Midbrain (tissue), 1 donor: ENCODE data around the gene ROR1.
"Not testable (repeated sequence)": the region's sequence is repeated elsewhere in the genome, so short reads cannot be mapped to it uniquely, and the experiment has no call there.

Experiments used
- DNase-seq: peaks from one replicate; lab custom pipeline; 2025; lab: John Stamatoyannopoulos, UW

ROR1 gene

DNA sequence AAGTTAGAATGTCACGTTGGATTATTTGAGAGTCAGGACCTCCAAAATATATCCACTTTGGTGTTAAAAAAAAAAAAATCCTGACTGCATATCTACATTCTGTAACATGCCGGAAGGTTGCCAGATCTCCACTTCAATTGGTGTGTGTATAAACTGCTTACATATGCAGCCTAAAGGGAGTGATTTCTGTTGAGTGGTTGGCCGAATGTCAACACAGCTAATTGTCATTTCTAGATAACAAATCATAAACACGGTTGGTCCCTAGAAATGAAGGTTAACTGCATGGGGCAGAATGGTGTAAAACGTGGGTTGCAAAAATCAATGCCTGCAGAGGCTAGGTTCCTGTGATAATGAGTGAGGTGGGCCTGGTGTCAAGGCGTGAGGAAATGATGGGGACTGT is 15.0 kb upstream of the ROR1 start:
- no peak for DNase-seq

DNA sequence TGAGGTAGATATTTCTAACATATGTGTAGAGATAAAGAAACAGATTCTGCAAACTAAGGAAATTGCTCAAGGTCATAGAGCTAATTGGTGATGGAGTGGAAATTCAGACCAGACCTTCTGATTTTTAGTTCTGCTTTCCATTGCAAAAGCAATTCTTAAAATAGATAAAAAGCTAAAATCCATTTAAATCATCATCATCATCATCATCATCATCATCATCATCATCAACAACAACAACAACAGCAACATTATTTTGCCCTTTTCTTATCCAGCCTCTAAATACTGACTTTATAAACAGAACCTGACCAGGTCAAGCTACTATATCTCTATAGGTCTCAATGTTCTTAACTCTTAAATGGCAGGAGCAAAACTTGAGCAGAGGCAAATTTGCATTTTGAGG is 14.0 kb upstream of the ROR1 start:
- no peak for DNase-seq

GRCh38 chr1:63770381-63770780 is 3.4 kb upstream of the ROR1 start:
- no peak for DNase-seq

DNA sequence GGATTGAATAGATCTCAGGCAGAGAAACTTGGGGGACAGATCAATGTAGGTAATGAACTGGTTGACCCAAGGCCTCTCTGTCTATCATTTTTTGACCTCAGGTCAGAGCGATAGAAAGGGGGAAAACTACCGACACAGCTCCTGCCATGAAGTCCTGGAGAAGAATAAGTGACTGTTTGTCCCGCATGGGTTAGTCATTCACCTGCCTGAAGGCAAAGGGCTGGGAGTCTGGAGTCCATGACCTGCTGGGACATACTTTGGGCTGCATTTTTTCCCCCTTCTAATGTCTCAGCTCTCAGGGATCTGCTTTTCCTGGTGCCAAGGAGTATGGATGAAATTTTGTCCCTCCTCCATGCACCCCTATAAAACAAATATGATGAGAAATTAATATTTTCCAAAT is 1.6 kb upstream of the ROR1 start:
- no peak for DNase-seq

DNA sequence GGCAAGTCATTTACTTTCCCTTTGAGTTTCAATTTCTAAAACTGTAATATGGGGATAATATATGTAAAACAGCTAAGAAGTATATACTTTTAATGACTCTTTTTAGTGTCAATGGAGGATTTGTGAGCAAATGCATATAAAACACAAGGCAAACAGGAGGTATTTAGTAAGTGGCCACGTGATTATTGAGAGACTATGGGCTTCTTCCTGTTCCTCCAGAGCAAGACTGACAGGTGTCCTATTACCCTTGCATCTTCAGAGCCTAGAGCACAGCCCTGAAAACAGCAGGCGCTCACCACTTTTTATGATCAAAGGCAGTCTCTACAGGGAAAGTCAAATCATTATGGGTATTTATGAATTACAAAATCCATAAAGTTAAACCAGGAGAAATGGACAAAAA is 941 bp upstream of the ROR1 start:
- no peak for DNase-seq

DNA sequence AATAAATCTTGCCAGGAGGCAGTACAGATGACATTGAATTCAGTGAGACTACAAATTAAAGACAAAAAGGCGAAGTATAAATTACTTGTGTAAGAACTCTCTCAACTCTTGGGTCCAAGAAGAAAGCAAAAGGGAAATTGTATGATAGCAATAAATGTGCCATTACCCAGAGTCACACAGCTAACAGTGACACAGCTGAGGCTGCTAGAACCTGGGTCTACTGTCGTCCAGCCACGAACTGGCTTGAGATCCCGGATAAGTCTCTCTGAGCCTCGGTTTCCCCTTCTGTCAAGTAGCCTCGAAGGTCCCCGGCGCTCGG is 362 bp upstream of the ROR1 start:
- no peak for DNase-seq

DNA sequence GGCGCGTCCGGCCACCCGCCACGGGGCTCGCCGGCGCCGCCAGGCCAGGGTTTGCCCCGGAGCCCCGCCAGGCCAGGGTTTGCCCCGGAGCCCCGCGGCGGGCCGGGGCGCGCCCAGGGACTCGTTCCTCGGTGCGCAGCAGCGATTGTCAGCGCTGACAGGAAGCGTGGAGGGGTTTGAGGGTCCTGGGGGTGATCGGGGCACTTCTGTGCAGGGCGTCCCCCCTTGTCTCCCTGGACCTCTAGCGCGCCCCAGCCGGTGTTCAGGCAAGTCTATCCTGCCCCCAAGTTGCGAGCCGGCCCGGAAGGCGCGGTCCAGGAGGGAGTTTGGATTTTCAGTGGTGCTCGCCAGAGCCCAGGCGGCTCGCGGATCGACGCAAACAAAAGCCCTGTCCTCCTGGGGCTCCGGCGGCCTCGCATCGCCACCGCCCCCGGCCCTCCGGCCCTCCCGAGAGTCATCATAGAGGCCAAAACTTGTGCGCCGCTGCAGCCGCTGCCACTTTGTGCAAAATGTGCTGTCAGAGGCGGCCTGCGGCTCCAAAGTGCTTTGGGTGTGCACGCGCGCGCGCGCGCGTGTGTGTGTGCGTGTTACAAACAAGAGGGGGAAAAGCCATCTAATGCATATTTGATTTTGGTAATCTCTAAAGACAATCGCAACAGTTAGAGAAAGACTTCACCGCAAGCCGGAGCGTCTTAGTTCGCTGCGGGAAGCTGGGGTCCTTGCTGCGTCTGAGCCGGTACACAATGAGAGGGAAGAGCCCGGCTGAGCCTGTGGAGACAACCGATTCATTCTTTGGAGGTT is 1.0 kb downstream of the ROR1 start:
- no peak for DNase-seq

- no peak for DNase-seq
Observed at GRCh38 chr1:63775418-63776127, 1.8 kb downstream of the ROR1 start.

GRCh38 chr1:63777286-63777685 is 3.5 kb downstream of the ROR1 start:
- DNase-seq = no peak

DNA sequence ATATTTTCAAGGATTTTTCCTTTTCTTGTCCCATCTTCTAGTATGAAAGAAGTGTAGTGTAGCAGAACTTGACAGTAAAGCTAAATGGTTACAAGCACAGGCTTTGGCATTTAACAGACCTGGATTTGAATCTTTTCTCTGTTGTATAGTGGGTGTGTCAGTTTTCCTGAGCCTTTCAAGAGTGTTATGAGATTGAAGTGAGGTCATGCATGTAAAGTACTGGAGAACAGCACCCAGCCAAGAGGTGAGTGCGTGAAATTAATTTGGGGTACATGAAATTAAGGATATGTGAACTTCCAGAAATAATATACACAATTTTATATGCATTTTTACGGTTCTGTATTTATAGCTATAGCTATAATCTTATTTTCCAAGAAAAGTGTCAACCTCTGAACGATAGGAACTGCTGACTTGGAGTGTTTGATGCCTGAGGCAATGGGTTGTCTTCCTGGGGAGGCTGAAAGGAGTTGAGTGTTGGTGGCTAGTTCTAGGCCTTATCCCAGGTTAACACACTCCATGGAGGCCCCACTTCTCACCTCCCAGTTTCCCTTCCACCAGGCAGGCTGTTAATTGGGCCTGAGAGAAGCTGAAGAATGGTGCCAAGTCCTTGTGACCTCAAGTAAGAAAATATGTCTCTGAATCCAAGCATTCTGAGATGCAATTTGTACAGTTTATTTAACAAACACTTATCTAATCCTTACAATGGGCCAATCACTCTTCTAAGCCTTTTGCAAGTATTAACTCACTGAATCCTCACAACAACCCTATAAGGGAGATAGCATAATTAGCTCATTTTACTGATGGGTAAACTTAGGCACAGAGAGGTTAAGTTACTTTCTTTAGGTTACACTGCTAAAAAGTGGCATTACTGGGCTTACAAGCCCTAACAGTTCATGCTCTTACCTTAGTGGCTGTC is 4.4 kb downstream of the ROR1 start:
- no peak for DNase-seq

DNA sequence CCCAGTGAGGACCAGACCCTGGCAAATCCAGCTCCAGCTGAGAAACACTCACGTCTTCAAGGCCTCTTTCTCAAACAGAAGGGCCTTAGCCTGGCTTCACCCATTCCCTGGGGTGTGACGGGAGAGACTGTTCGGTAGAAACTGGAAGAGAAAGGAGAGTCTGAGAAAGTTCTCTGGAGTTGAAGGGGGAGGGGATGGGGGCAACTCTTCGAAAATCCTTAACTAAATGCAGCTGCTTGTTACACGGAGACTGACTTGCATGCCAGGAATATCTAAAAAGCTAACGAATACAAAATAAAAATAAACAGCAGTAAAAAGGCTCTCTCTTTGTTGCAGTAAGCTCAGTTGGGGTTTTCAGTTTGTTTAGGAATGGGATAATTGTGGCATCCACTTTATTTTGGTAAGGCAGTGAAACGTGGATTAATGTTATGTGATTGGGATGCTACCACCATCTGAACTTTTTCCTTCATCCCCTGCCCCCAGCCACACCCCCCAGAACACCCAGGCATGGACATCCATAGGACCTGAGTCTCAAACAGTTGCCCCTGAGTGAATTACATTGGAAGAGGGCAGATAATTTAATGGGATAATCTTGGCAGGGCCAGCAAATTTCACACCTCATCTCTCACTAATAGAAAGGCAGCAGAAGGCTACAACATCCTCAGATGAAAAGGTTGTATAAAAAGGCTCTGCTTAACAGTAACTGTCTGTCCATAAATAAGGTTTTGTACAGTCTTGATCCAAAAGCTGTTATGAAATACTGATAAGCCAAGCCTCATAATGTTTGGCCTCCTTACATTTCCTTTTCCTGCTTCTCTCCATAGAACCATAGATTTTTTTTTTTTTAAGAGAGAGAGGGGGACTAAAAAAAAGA is 5.8 kb downstream of the ROR1 start:
- no peak for DNase-seq

DNA sequence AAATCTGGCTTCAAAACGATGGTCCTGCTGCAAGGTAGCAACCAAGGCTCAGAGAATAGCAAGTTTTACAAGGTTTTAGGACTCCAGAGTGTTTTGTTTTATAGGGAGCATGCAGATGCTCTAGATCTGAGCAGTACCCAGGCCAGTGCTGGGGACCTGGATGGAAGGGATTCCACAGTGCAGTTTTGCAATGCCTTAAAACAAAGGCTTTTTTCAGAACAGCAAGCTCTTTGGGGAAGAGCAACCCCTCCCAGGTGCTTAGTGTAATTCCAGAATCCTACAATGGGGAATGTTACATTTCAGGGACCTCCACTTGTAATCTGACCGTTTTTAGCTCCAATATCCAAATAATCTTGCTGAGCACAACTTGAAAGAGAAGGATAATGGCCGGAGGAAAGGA is 6.7 kb downstream of the ROR1 start:
- no peak for DNase-seq

DNA sequence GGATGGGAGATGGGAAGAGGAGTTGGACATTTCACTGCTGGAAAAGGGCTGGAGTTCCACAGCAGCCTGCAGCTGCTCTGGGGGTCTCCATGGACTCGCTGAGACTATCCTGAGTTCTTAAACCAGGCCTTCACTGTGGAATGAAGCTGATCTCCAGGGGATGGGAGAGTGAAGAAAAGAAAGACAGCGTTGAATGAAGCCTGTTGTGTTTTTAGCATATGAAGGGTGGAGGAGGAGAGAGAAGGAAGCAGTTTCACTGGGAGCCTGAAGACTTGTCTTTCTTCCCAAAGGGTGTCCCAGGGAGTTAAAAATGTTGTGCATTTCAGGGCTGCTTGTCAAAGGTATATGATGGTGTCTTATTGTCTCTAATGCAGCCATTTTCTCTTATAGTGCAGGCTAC is 9.2 kb downstream of the ROR1 start:
- DNase-seq = no peak

- DNase-seq = no peak
Observed at GRCh38 chr1:63784083-63784482, 10.3 kb downstream of the ROR1 start.

DNA sequence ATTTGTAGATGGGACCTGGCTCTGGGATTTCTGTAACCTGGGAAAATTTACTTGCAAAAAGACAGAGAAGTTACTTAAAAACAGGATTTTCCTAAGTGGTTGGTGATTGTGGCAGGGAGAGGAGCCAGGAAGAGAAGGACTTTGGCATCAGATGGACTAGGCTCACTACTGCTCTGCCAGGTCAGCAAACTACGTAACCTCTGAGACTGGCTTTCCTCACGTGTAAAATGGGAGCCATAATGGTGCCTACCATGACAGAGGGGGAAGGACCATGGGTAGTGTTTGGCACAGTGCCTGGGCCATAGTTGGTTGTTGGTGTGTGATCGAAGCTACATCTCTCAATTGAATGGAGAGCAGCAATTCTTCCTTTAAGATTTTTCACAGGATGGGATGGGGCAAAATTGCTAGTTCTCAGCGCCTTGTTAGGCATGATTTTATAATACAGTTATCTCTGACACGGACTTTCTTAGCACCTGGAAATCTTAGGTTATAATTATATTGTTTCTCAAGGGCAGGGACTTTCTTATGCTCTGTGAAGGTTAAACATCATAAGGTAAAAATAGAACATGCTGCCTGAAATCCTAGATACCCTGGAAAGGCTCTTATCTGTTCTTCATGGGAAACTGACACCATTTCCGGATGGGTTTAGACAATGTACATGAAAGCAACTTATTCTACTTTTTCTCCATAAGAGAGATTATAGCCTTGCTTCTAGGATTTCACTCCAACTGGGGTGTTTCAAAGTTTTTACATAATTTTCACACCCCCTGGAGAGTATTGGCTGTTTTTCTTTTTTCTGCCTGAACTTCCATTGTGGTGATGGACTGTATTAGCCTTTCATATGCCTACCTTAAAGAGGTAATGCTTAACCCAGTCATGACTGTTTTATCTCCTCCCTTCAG is 10.9 kb downstream of the ROR1 start:
- no peak for DNase-seq

DNA sequence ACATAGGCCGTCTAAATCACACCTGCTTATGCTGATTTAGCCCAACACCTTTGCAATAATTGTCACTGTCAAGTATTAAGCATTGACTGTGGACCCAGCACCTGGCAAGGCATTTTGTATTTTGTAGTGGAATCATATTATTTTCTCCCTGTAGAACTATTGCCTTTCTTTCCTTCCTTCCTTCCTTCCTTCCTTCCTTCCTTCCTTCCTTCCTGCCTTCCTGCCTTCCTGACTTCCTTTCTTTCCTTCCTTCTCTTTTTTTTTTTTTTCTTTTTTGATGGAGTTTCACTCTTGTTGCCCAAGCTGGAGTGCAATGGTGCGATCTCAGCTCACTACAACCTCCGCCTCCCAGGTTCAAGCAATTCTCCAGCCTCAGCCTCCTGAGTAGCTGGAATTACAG is 13.5 kb downstream of the ROR1 start:
- not testable (repeated sequence) for DNase-seq

GRCh38 chr1:63787875-63788274 is 14.1 kb downstream of the ROR1 start:
- no peak for DNase-seq

- no peak for DNase-seq
Observed at GRCh38 chr1:63789856-63790605, 16.2 kb downstream of the ROR1 start.

DNA sequence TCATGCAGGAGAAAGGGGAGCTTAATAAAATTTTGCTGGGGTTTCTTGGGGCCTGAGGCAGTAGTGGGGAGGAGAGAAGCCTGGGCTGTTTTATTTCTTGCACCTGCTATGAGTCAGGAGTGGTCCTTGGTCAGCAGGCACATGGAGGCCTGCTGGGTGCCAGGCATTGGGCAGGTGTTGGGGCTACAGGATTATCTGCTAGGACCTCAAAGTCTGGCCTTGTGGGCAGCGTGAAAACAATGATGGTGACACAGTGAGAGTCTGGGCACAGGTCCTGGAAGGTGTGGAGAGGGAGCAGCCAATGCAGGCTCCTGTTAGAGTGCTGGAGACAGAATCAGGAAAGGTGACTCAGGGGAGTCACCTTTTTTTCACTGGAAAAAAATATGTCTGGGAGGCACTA is 17.2 kb downstream of the ROR1 start:
- no peak for DNase-seq

DNA sequence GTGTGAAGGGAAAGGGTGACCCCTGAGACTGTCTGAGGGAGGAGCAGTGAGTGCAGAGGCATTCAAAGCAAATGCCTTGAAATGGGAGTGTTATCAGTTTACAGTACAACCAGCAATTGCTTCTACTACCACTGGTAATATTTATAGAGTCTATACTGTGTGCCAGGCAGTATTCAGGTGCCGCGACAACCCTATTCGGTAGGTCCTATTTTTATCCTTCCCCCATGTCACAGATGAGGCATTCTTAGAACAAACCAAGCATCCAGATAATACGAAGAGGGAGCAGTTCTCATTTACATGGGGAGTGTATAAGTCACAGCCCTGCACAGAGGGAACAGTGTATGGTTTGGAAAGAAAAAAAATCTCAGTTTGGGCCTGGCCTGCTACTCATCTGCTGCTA is 18.3 kb downstream of the ROR1 start:
- DNase-seq = no peak
